Fibroblast of pulmonary artery (primary cell): ENCODE measurements around the gene ZNF536.

ENCODE experiments used
- DNase-seq: peaks from one replicate; pipeline ENCODE4 v3.0.0-alpha.2; 2010; ENCODE audit warnings: low read depth
- H3K4me3 ChIP-seq: replicated peaks from 2 replicates; pipeline ENCODE4 v1.5.1; 2011; ENCODE audit warnings: low read depth, mild to moderate bottlenecking, control low read depth, low read length, moderate library complexity
- CTCF ChIP-seq: IDR thresholded peaks from 2 replicates; pipeline ENCODE4 v1.5.1; 2011; ENCODE audit warnings: mild to moderate bottlenecking, control low read depth, low read length, inconsistent platforms; ENCODE audit errors: missing control alignments

ZNF536 gene

GRCh38 chr19:30425885-30426838 lies 54.0 kb downstream of the ZNF536 start:
- TF ChIP-seq CTCF, result no peak
- H3K4me3 ChIP-seq, result no peak overlapping the region
- DNase-seq, result no peak

GRCh38 chr19:30426864-30427263 lies 54.7 kb downstream of the ZNF536 start:
- DNase-seq, result no peak
- TF ChIP-seq CTCF, result no peak
- no peak overlapping the region for H3K4me3 ChIP-seq

GRCh38 chr19:30428092-30428680 lies 56.0 kb downstream of the ZNF536 start:
- H3K4me3 ChIP-seq, result no peak overlapping the region
- TF ChIP-seq CTCF, result no peak
- DNase-seq, result no peak

GRCh38 chr19:30428844-30429243 lies 56.7 kb downstream of the ZNF536 start:
- no peak for DNase-seq
- H3K4me3 ChIP-seq, result no peak overlapping the region
- TF ChIP-seq CTCF, result no peak

GRCh38 chr19:30430206-30430734 lies 58.1 kb downstream of the ZNF536 start:
- no peak for DNase-seq
- H3K4me3 ChIP-seq, result no peak overlapping the region
- no peak for TF ChIP-seq CTCF

GRCh38 chr19:30431591-30431990 lies 59.4 kb downstream of the ZNF536 start:
- DNase-seq, result no peak
- TF ChIP-seq CTCF, result no peak
- H3K4me3 ChIP-seq, result no peak overlapping the region
